RPMI8226 (cell line): ENCODE results near the gene TMEM258.

Experiments used
- DNase-seq: peaks from one replicate; pipeline ENCODE4 v3.0.0-alpha.2; 2015

Gene TMEM258

GRCh38 chr11:61754534-61755482 lies 37.6 kb downstream of the TMEM258 start:
- DNase-seq, result no peak

- no peak for DNase-seq
These were observed 38.7 kb downstream of the TMEM258 start for GRCh38 chr11:61753672-61754071.

GRCh38 chr11:61752925-61753521 lies 39.4 kb downstream of the TMEM258 start:
- DNase-seq, result no peak

GRCh38 chr11:61752117-61752924 lies 40.1 kb downstream of the TMEM258 start, which contains the start of gene MYRF:
Gene MYRF (plus strand): TSS chr11:61752636. CDS start chr11:61752745, 109 bp downstream.
- peak; percentile 77 for DNase-seq

GRCh38 chr11:61751384-61751783 lies 41.0 kb downstream of the TMEM258 start:
- DNase-seq, result no peak

- DNase-seq, result no peak
These were observed 41.6 kb downstream of the TMEM258 start for GRCh38 chr11:61750631-61751273.

- DNase-seq, result no peak
These were observed 42.7 kb downstream of the TMEM258 start for GRCh38 chr11:61749591-61750217.

GRCh38 chr11:61747967-61748285 lies 44.5 kb downstream of the TMEM258 start:
- DNase-seq, result no peak

GRCh38 chr11:61747192-61747966 lies 45.0 kb downstream of the TMEM258 start:
- DNase-seq, result peak; percentile 80

- DNase-seq, result no peak
These were observed 45.8 kb downstream of the TMEM258 start for GRCh38 chr11:61746442-61747191.

- DNase-seq, result no peak
These were observed 46.5 kb downstream of the TMEM258 start for GRCh38 chr11:61745781-61746441.

- DNase-seq, result no peak
These were observed 47.7 kb downstream of the TMEM258 start for GRCh38 chr11:61744609-61745156.

GRCh38 chr11:61744181-61744580 lies 48.2 kb downstream of the TMEM258 start:
- no peak for DNase-seq

GRCh38 chr11:61743486-61744095 lies 48.8 kb downstream of the TMEM258 start:
- no peak for DNase-seq

GRCh38 chr11:61742391-61742790 lies 50.0 kb downstream of the TMEM258 start:
- DNase-seq, result no peak

GRCh38 chr11:61739966-61740365 lies 52.4 kb downstream of the TMEM258 start:
- peak; percentile 65 for DNase-seq

GRCh38 chr11:61739413-61739812 lies 53.0 kb downstream of the TMEM258 start:
- DNase-seq, result no peak
